AG09309 (cell line): Measurements from ENCODE around the gene GRB7.

Source experiments
- DNase-seq: peaks from one replicate; pipeline ENCODE4 v3.0.0-alpha.2; 2010; ENCODE audit warnings: low read depth
- H3K4me3 ChIP-seq: 2 replicates; pipeline ENCODE4 v1.5.1; 2011; ENCODE audit warnings: mild to moderate bottlenecking, low read depth, low read length, moderate library complexity; ENCODE audit not compliant: control insufficient read depth
- CTCF ChIP-seq: IDR thresholded peaks from 2 replicates; pipeline ENCODE4 v1.5.1; 2011; ENCODE audit warnings: mild to moderate bottlenecking, low read depth, low read length, inconsistent platforms; ENCODE audit not compliant: insufficient read depth, control insufficient read depth; ENCODE audit errors: missing control alignments

GRB7 gene

GRCh38 chr17:39782481-39782880, 44.7 kb downstream of the GRB7 start:
- H3K4me3 ChIP-seq = no peak overlapping the region
- DNase-seq = no peak
- no peak for TF ChIP-seq CTCF

- no peak overlapping the region for H3K4me3 ChIP-seq
- TF ChIP-seq CTCF = no peak
- no peak for DNase-seq
These were observed 45.2 kb downstream of the GRB7 start for GRCh38 chr17:39782980-39783379.

GRCh38 chr17:39787041-39787440, 49.3 kb downstream of the GRB7 start:
- DNase-seq = no peak
- no peak for TF ChIP-seq CTCF
- no peak overlapping the region for H3K4me3 ChIP-seq

GRCh38 chr17:39787743-39788484, 50.2 kb downstream of the GRB7 start:
- H3K4me3 ChIP-seq = no peak overlapping the region
- DNase-seq = no peak
- TF ChIP-seq CTCF = no peak

GRCh38 chr17:39791111-39791992, 53.6 kb downstream of the GRB7 start:
- TF ChIP-seq CTCF = no peak
- no peak overlapping the region for H3K4me3 ChIP-seq
- no peak for DNase-seq

- no peak for DNase-seq
- TF ChIP-seq CTCF = no peak
- no peak overlapping the region for H3K4me3 ChIP-seq
These were observed 54.9 kb downstream of the GRB7 start for GRCh38 chr17:39792526-39793221.
